ENCODE data around the gene ZNF638. TPM values are rescaled to one million over a fixed set of nuclear protein-coding genes. Genes with fewer than 3 reads are reported as not detected.

ZNF638 gene
- total and polyA plus RNA-seq, 2 of the 8 experiments (the other 6 are each of a cell fraction or from before 2014, with no cell fraction given): 45.3 to 143 TPM

DNA sequence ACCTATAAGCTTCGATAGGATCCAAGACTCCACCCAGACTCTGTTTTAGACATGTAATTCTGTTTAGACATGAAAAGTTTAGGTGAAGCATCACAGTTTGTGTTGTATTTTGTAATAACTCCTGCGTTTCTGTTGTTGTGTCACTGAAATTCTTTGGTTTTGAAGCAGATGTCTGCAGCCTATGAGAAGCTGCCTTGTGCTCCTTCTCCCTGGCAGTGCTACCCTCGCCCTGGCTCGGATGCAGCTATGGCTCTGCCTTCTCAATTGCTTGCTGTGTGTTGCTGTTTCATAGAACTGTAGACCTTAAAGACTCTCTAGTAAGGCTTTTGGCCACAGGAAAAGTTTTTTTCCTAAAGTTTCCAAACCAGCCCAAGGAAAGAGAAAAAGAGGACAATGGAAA, 40.2 kb upstream of the ZNF638 start:
- H3K27me3 ChIP-seq (replicated peaks in 1 of 4; ENCODE audit: control insufficient read depth in 3 of 4, extremely low read depth in 1 of 4, insufficient read depth in 3 of 4, low read length in 3 of 4): no peaks in the 10 kb centered on the region
- no peak overlapping the region for H4K5ac ChIP-seq (ENCODE audit: insufficient read length, low read depth, low read length)
- no peaks in the 10 kb centered on the region for H3K36me3 ChIP-seq (ENCODE audit: control insufficient read depth in 2 of 4, insufficient read depth in 4 of 4, low read length in 3 of 4)
- no peak overlapping the region for H2BK120ac ChIP-seq (replicated peaks; ENCODE audit: low read depth, low read length)
- H3K79me1 ChIP-seq (ENCODE audit: low read depth, low read length): no peaks in the 10 kb centered on the region
- H3K18ac ChIP-seq (ENCODE audit: extremely low read depth, low read length): no peak overlapping the region
- H3K9ac ChIP-seq (replicated peaks in 1 of 4; ENCODE audit: extremely low read depth in 1 of 4, low read depth in 3 of 4, low read length in 3 of 4): no peak overlapping the region
- no peak overlapping the region for H3K14ac ChIP-seq (ENCODE audit: insufficient read length)
- no peak overlapping the region for H2BK20ac ChIP-seq (ENCODE audit: low read length)
- no peak overlapping the region for H2AK5ac ChIP-seq (ENCODE audit: low read depth, low read length)
- TF ChIP-seq CHD1 (IDR thresholded peaks at IDR 0.05; ENCODE audit: low read depth, low read length) (no peak), RNF2 (IDR thresholded peaks at IDR 0.05; ENCODE audit: borderline replicate concordance, low read depth, low read length, missing control alignments, poor library complexity, severe bottlenecking) (no peak), TCF12 (IDR thresholded peaks at IDR 0.05; ENCODE audit: low read depth, low read length) (no peak), KDM1A (IDR thresholded peaks at IDR 0.05; ENCODE audit: borderline replicate concordance, low read length) (no peak), CBX5 (IDR thresholded peaks at IDR 0.05; ENCODE audit: low read depth, low read length) (no peak), EZH2 (IDR thresholded peaks at IDR 0.05; ENCODE audit: low read depth, low read length, severe bottlenecking) (no peak), JUND (IDR thresholded peaks at IDR 0.05; ENCODE audit: low read length) (no peak), SIX5 (IDR thresholded peaks at IDR 0.05; ENCODE audit: low read depth, low read length) (no peak), POLR2AphosphoS5 (IDR thresholded peaks at IDR 0.05; ENCODE audit: low read depth, low read length) (no peak)
- no peak overlapping the region for H2AFZ ChIP-seq (ENCODE audit: low read length)
- H3K23ac ChIP-seq (ENCODE audit: insufficient read length): no peak overlapping the region
- no peak overlapping the region for H3K56ac ChIP-seq (replicated peaks; ENCODE audit: insufficient read length, low read depth, low read length)
- no peak overlapping the region for H2BK12ac ChIP-seq (ENCODE audit: low read depth, low read length)
- H3K4me2 ChIP-seq (ENCODE audit: insufficient read depth in 1 of 2, low read depth in 2 of 2, low read length in 2 of 2): no peak overlapping the region
- no peaks in the 10 kb centered on the region for H3K9me3 ChIP-seq (ENCODE audit: insufficient read depth in 2 of 2, low read depth in 1 of 2, low read length in 1 of 2)
- peaks cover 0 to 58% of the 10 kb centered on the region in 2 experiments; a peak in 2 of 4 replicates for H3K79me2 ChIP-seq (ENCODE audit: control insufficient read depth in 1 of 2, insufficient read depth in 2 of 2, low read length in 2 of 2)
- H3K4me1 ChIP-seq (replicated peaks in 1 of 4; ENCODE audit: control insufficient read depth in 3 of 4, insufficient read depth in 4 of 4, low read length in 3 of 4): no peaks in the 10 kb centered on the region
- no peaks in the 10 kb centered on the region for H4K20me1 ChIP-seq (replicated peaks in 1 of 2; ENCODE audit: control insufficient read depth in 1 of 2, insufficient read depth in 2 of 2, low read length in 2 of 2)
- 82% methylated on average over 4 of the region's 4 CpGs; no CpG with 5 or more reads in 1 of the 2 experiments for WGBS, 2 experiments (ENCODE audit: extremely low coverage in 1 of 2, insufficient coverage in 1 of 2, insufficient read length in 1 of 2, insufficient replicate concordance in 2 of 2, low coverage in 1 of 2, low lambda C conversion rate in 2 of 2, missing lambda C conversion rate in 1 of 2)
- H3K23me2 ChIP-seq (ENCODE audit: low read depth, low read length): no peaks in the 10 kb centered on the region
- H2BK15ac ChIP-seq (ENCODE audit: low read length): no peak overlapping the region
- H4K91ac ChIP-seq (replicated peaks; ENCODE audit: insufficient read length, low read length): no peak overlapping the region
- no peak overlapping the region for H4K8ac ChIP-seq (ENCODE audit: extremely low read depth, insufficient read depth, low read length)
- FAIRE-seq (no peak), DNase-seq (ENCODE audit: low read depth in 1 of 2, low spot score in 2 of 2) (no peak)
- no peak overlapping the region for H2BK5ac ChIP-seq (ENCODE audit: low read depth, low read length)
- ChIA-PET POLR2A (ENCODE audit: partially characterized antibody) (interaction anchor here (1.2 kb wide), 1 partner anchor 8 kb away, joined by 3 read pairs; no protein-coding TSS in a partner anchor), CTCF (ENCODE audit: partially characterized antibody) (interaction anchor here (1.2 kb wide), 1 partner anchor 8 kb away, joined by 4 read pairs; no protein-coding TSS in a partner anchor)
- H3K4me3 ChIP-seq (ENCODE audit: extremely low read depth in 1 of 4, insufficient read depth in 2 of 4, low read depth in 3 of 4, low read length in 4 of 4): no peak overlapping the region
- no peak overlapping the region for H3K27ac ChIP-seq (ENCODE audit: low read depth, low read length)
- H3K4ac ChIP-seq (replicated peaks; ENCODE audit: insufficient read length, low read depth, low read length): no peak overlapping the region

All from H1 (cell line).